ENCODE measurements around the gene TATDN2. TPM values are rescaled to one million over a fixed set of nuclear protein-coding genes. Genes with fewer than 3 reads are reported as not detected.

TATDN2 gene
- total RNA-seq, 1 experiment from 2014 or later: 30.4 TPM

- intact Hi-C loops (cut with micrococcal nuclease; ENCODE audit: unreplicated experiment): loop anchor here (10.0 kb wide), 1 partner anchor 51 kb away; no protein-coding TSS in a partner anchor
Observed at GRCh38 chr3:10226293-10226692, 22.0 kb upstream of the TATDN2 start.

GRCh38 chr3:10228248-10228950 lies 19.9 kb upstream of the TATDN2 start:
- Histone ChIP-seq H3K4me3 (ENCODE audit: low read depth in 2 of 2, low read length in 2 of 2) (no peak overlapping the region), H3K36me3 (ENCODE audit: control insufficient read depth, insufficient read depth, low read length) (peaks cover 1% of the 10 kb centered on the region; the same call in 1 of the 2 replicates), H3K27me3 (ENCODE audit: control insufficient read depth, insufficient read depth, low read length) (no peaks in the 10 kb centered on the region), H3K9me3 (ENCODE audit: control insufficient read depth, insufficient read depth, low read depth, low read length) (no peaks in the 10 kb centered on the region), H3K4me1 (ENCODE audit: control insufficient read depth, insufficient read depth, low read length) (peaks cover 3% of the 10 kb centered on the region), H3K27ac (ENCODE audit: low read length) (no peak overlapping the region)
- in situ Hi-C loops (cut with HindIII; ENCODE audit: low pct_unique_long_range_greater_than_20kb, low sequenced_read_pairs) (no loop called here), intact Hi-C loops (cut with micrococcal nuclease; ENCODE audit: unreplicated experiment) (loop anchor here (10.0 kb wide), 1 partner anchor 54 kb away; no protein-coding TSS in a partner anchor)
- POLR2A ChIA-PET: no interaction called here
- TF ChIP-seq POLR2AphosphoS5 (IDR thresholded peaks at IDR 0.05; ENCODE audit: low read depth, low read length): no peak
- TF ChIP-seq TCF7L2 (IDR thresholded peaks at IDR 0.05; ENCODE audit: low read depth, low read length): no peak
- no peak for TF ChIP-seq SIN3A (IDR thresholded peaks at IDR 0.05; ENCODE audit: borderline replicate concordance, insufficient read depth, low read depth, low read length)
- TF ChIP-seq CTCF (IDR thresholded peaks at IDR 0.05): no peak
- TF ChIP-seq REST (IDR thresholded peaks at IDR 0.05; ENCODE audit: insufficient read depth in 1 of 2, low read depth in 2 of 2, low read length in 1 of 2): no peak
- no peak for DNase-seq (ENCODE audit: low read depth, low spot score)
- CTCF ChIA-PET: no interaction called here
- ATAC-seq: no peak
- no TSS peak for BruUV-seq (replicated peaks)

More at GRCh38 chr3:10226293-10226692, 22.0 kb upstream of the TATDN2 start:
- no peak overlapping the region for H3K4me3 ChIP-seq (ENCODE audit: low read depth in 2 of 2, low read length in 2 of 2)
- no peak for TF ChIP-seq REST (IDR thresholded peaks at IDR 0.05; ENCODE audit: insufficient read depth in 1 of 2, low read depth in 2 of 2, low read length in 1 of 2)
- TF ChIP-seq CTCF (IDR thresholded peaks at IDR 0.05): no peak
- TF ChIP-seq TCF7L2 (IDR thresholded peaks at IDR 0.05; ENCODE audit: low read depth, low read length): no peak
- no peak for TF ChIP-seq POLR2AphosphoS5 (IDR thresholded peaks at IDR 0.05; ENCODE audit: low read depth, low read length)
- TF ChIP-seq SIN3A (IDR thresholded peaks at IDR 0.05; ENCODE audit: borderline replicate concordance, insufficient read depth, low read depth, low read length): no peak
- no peaks in the 10 kb centered on the region for H3K27me3 ChIP-seq (ENCODE audit: control insufficient read depth, insufficient read depth, low read length)
- POLR2A ChIA-PET: no interaction called here
- CTCF ChIA-PET: no interaction called here
- ATAC-seq (no peak), DNase-seq (ENCODE audit: low read depth, low spot score) (no peak)
- no TSS peak for BruUV-seq (replicated peaks)
- in situ Hi-C loops (cut with HindIII; ENCODE audit: low pct_unique_long_range_greater_than_20kb, low sequenced_read_pairs): no loop called here
- H3K27ac ChIP-seq (ENCODE audit: low read length): no peak overlapping the region
- H3K4me1 ChIP-seq (ENCODE audit: control insufficient read depth, insufficient read depth, low read length): peaks cover 3% of the 10 kb centered on the region
- no peaks in the 10 kb centered on the region; the same call in 1 of the 2 replicates for H3K36me3 ChIP-seq (ENCODE audit: control insufficient read depth, insufficient read depth, low read length)
- H3K9me3 ChIP-seq (ENCODE audit: control insufficient read depth, insufficient read depth, low read depth, low read length): no peaks in the 10 kb centered on the region
